GM18511 (cell line): ENCODE results near the gene ATG5.
"Not testable (repeated sequence)": the region's sequence is repeated elsewhere in the genome, so short reads cannot be mapped to it uniquely, and the experiment has no call there.

Source experiments
- ATAC-seq: cut with Tn5 transposase; IDR thresholded peaks from one replicate; pipeline ENCODE4 v1.9.1; 2021; ENCODE audit warnings: mild to moderate bottlenecking, moderate library complexity; ENCODE audit not compliant: unreplicated experiment

ATG5 gene

DNA sequence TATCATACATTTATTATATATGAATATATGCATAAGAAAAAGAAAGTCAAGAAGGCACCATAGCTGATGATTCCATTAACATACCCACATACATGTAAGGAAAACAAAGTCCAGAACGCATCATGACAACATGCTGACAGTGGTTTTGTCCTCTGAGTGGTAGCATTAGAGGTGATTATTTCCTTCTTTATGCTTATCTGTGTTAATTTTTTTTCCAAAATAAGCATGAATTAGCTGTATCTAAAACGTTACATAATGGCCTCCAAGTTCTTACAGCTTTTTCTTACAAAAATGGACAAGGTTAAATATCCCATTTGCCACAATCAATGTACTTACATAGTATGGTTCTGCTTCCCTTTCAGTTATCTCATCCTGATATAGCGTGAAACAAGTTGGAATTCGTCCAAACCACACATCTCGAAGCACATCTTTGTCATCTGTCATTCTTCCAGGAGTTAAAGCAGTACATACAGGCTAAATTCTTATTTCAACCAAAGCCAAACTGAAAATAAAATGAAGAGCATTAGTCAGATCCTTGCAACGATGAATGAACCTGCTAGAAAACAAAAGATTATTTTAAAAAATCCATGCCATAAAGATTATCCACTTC, 9.7 kb downstream of the ATG5 start:
- no peak for ATAC-seq

DNA sequence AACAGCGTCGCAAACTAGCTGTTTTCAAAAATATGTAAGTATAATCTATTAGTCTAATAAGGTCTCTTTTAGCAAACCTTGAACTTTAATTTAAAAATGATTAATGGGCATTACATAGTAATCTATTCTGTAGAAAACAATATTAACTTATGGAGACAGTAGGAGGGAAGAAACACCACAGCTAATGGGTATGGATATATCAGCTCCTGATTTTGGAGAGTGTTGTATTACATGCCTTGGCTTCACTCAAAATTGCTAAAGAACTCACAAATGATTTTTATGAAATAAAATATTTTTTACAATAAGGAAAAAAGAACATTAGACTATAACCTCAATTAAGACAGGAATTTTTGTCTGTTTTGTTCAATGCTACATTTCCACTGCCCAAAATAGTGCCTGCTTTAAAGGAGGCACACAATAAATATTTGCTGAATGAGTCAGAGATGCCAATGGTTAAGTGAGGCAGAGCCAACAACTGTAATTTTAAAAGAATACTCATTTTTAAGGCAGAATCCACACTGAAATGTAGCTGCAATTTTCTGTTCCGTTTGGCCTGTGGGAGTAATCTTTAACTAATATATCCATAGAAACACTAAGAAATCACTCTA, 15.7 kb downstream of the ATG5 start:
- ATAC-seq: no peak

DNA sequence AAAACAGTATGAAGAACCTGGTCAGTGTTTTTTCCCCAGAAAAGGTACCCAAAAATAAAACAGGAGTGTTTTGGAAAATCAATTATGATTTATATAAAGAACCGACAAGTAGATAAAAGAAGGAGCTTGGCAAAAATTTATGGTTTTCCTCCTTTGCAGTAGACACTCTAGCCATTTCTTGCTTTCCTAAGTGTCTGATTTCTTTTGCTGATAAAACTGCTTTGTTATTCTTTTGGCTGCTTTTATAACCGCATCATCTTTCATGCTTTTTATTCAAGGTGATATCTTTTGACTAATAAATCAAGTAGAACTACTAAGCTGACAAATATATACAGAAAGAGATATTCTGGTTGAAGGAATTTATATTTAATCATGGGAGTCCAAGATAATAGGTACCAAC, 16.6 kb downstream of the ATG5 start:
- no peak for ATAC-seq

DNA sequence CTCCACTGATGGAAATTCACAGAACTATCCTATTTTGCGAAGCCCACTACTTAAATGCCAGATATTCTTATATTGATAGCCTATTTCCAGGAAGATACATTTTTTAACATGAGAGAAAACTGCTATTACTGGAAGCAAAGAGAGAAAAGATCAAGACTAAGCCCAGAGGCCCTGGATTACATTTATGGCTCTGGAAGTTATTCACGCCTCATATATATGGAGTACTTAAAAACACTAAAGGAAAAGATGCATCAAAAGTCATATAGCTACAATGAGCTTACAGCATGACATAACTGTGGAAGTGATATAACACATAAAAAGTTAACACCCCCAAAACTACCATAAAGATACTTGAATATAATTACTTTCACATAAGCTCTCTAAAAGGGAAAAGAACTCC, 19.8 kb downstream of the ATG5 start:
- no peak for ATAC-seq

DNA sequence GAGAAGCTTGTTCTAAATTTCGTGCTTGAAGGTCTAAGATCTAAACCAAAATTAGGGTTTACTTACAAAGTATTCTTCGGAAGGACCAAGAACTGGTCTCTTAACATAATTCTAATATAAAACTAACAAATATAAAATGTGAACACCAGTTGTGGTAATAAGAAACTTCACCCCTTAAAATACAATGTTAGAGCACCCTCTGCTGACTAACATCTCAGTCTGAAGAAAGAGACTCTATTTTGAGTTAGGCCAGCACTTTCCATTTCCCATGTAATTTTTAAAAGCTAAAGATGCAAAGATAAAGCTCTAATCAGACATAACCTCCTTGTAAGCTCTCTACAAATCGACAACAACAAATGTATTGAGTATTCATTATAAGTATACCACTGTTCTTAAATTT, 24.6 kb downstream of the ATG5 start:
- no peak for ATAC-seq

DNA sequence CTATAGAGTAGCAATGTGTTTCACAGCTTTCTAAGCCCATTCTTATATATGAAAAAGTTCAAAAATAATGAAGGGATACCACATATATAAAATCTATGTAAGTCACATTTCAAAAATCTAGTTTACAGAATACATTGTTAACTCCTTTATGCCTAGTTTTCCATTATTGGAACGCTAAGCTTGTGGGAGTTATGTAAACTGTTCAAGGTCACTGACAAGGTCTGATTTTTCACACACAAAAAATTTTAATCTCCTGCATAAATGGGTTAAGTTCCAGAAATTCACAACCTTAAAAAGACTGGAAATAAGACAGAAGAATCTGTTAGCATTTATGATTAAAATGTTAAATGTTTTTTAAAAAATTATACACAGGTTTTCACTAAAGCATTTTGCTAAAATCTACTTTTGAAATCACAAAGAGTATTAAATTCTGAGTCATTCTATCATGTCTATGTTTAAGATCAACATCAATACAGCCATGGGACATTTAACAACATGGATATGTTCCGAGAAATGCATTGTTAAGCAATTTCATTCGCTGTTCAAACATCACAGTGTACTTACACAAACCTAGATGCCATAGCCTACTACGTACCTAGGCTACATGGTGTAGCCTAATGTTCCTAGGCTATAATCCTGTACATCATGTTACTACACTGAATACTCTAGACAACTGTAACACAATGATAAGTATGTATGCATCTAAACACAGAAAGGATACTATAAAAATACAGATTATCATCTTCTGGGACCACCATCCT, 25.4 kb downstream of the ATG5 start:
- ATAC-seq: no peak

DNA sequence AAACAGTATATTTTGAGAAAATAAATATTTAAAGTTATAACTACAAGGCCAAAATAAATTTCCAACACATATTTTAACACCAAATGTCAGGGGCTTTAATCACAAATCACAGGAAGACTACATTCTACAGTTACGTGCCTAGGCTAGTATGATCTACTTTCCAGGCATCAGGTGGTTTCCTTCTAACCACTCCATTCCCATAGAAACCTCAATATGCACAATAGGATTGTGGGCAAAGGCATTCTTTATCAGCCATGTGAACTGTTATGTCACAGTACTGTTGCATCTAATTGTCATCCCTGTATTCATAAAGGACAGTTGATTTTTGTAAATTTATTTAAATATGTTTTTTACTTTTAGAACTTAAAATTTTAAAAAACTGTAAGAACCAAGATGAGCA, 32.4 kb downstream of the ATG5 start:
- ATAC-seq: no peak

DNA sequence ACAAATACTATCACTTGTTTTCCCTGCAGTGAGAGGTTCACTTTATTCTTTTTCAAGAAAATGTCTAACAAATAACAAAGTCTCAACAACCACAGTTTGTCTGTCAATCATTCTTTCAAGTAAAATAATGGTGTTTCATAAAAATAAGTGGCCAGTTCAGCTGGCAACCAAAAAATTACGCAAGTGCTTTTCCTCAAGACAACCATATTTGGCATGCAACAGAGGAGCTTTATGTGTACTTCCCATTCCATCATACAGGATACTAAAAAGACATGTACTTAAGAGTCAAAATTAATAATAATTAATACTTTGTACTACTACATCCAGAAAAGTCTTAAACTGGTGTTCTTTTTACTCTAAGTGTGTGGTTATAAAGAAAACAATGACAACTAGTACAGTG, 34.6 kb downstream of the ATG5 start:
- no peak for ATAC-seq

DNA sequence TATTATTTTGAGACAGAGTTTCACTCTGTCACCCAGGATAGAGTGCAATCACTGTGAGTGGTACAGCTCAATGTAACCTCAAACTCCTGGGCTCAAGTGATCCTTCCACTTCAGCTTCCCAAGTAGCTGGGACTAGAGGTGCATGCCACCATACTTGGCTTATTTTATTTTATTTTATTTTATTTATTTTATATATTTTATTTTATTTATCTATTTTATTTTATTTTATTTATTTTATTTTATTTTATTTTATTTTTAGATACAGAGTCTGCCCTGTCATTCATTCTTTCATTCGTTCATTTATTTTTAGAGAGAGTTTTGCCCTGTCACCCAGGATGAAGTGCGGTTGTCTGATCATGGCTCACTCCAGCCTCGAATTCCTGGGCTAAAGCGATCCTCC, 35.5 kb downstream of the ATG5 start:
- ATAC-seq: no peak

DNA sequence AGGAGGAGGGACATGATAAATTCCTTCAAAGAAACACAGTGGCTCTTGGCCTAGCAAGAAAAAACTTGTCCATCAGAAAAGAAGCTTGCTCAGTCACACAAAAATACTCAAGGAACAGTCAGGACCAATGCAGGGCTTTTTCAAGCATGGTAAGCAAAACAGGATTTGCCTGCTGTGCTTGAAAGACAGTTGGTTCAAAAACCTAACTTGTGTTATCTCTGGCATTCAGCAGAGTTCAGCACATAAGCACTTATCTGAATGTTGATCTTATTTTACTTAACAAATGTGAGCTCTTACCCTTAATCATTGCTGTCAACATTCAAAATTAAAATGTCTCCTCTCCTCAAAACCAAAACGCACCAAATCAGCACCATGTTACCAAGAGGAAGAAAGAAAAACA, 38.3 kb downstream of the ATG5 start:
- no peak for ATAC-seq

DNA sequence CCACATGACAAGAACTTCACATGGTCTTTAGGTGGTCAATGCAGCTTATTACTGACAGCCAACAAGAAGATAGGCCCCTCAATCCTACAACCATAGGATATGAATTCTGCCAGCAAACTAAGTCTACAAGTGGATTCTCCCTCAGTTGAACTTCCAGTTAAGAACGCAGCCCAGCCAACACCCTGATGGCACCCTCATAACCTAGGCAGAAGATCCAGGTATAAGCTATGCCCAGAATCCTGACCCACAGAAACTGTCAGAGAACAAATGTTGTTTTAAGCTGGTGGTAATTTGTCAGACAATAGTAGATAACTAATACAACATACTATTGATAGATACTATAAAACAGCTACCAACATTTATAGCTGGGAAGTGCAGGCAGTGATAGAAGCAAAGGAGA, 38.8 kb downstream of the ATG5 start:
- no peak for ATAC-seq

DNA sequence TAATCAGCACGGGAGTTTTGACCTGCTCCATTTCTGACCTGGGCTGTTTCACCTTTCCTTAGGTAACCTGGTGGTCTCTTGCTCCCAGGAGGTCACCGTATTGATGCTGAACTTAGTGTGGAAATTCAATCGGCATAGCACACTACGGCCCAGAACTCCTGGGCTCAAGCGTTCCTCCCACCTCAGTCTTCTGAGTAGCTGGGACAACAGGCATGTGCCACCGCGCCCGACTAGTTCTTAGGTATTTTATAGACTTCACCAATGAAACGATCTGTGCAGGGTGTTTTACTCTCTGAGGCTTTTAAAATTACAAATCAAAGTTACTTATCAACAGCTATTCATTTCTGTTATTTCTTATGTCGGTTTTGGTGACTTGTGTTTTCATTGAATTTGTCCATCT, 42.1 kb downstream of the ATG5 start:
- no peak for ATAC-seq

DNA sequence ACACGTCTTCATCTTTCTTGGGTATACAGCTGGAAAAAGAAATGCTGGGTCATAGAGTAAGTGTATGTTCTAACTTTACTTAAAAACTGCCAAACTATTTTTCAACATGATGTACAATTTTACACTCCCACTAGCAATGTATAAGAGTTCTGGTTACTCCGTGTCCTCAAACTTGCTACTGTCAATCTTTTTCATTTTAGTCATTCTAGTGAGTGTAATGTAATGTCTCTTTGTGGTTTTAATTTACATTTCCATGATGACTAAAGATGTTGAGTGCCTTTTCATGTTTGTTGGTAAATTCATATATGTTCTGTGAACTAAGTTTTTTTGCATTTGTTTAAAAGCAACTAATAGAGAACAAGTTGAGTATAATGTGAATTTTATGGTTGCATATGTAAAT, 43.9 kb downstream of the ATG5 start:
- ATAC-seq: no peak

DNA sequence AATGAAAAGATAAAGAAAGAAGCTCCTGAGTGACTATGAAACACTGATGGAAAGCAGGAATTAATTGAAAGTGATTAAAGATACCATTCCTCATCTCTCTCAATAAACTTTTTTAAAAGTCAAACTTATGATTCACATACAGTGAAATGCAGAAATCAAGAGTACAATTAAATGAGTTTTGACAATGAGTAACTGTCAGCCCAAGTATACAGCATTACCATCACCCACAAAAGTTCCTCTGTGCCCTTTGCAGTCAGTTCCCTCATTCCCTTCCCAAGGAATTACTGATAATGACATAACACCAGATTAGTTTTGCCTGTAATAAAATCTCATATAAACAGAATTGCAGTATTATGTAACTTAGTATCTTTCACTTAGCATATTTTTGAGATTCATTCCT, 44.5 kb downstream of the ATG5 start:
- ATAC-seq: no peak

DNA sequence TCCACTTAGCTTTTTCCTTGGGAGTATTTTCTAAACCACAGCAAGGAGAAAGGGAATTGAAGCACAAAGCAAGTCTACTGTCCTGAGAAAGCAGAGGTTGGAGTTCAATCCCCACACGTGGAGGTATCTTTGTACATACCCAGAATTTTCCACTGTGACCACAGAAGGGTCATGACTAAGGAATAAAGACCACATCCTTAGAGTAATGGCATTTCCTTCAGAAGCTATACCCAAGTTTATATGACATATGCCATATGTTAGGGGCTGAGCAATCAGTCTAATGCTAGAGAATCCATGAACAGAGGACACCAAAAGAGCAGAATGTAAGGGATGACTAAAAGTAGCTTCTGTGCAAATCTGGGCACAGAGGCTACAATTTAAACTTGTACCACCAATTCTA, 46.4 kb downstream of the ATG5 start:
- no peak for ATAC-seq

DNA sequence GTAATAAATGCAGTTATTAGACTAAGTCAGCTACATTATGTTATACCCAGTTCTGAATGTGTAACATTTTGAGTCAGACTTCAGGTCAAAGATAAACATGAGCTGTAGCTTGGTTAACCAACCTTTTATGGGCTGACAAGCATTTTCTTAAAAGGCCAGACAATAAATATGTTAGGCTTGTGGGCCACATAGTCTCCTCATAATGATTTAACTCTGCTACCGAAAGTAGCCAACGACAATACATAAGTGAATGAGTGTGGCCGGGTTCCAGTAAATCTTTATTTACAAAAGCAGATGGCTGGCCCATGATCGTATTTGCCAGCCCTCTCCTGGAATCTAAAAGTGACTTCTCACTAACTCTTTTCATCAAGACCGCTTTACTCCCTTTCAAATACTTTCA, 49.9 kb downstream of the ATG5 start:
- no peak for ATAC-seq

DNA sequence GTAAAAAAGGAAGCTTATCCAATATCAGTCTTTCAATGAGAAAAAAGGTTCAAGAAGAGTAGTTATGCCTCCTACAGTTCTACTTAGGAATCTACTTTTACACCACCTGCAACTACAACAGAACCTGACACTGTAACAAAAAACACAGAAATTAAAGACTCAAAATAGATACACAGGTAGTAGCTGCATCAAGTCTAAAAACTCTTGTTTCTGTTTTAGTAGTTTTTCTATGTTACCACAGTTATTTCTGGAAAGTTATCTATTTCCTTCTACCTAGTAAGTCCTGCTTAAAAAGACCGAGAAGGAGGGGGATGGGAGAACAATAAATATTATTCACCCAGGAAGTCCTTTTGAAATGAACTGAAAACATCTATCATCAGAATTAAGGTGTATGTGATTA, 52.5 kb downstream of the ATG5 start:
- peak; percentile 77 for ATAC-seq

DNA sequence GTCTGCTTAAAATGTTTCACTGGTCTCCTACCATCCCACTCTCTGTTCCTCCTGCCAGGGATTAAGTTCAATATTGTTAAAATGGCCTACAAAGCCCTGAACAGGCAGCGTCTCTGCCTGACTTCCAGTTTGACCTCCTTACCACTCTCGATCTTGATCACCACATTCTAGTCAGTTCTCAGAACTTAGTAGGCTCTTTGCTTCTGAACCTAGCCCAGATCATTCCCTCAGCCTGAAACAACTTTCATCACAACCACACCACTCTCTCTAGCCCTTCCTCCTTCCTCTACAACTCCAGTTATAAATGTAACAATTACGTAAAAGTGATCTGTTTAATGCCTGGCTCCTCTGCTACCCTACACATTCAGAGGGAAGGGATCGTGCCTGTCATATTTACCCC, 53.3 kb downstream of the ATG5 start:
- ATAC-seq: no peak

DNA sequence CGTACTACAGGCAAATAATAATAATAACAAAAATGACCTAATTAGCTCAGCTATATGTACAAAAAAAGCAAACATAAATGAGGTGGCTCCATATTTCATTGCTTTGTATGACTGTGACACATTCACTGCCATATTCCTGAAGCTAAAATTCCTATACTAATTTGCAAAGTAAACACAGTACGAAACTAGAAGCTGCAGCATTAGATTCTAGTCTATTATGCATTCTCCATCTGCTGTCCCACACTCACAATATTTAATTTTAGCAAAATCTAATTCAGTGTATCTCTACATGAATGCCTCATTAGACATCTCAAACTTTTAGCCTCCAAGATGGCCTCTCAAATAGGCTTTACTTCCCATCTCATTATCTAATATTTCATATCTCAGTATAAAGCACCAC, 55.1 kb downstream of the ATG5 start:
- no peak for ATAC-seq

DNA sequence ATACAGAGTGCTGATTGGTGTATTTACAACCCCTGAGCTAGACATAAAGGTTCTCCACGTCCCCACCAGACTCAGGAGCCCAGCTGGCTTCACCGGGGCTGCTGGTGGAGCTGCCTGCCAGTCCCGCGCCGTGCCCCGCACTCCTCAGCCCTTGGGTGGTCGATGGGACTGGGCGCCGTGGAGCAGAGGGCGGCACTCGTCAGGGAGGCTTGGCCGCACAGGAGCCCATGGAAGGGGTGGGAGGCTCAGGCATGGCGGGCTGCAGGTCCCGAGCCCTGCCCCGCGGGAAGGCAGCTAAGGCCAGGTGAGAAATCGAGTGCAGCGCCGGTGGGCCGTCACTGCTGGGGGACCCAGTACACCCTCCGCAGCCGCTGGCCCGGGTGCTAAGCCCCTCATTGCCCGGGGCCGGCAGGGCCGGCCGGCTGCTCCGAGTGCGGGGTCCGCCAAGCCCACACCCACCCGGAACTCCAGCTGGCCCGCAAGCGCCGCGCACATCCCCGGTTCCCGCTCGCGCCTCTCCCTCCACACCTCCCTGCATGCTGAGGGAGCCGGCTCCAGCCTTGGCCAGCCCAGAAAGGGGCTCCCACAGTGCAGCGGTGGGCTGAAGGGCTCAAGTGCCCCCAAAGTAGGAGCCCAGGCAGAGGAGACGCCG, 56.2 kb downstream of the ATG5 start:
- not testable (repeated sequence) for ATAC-seq

DNA sequence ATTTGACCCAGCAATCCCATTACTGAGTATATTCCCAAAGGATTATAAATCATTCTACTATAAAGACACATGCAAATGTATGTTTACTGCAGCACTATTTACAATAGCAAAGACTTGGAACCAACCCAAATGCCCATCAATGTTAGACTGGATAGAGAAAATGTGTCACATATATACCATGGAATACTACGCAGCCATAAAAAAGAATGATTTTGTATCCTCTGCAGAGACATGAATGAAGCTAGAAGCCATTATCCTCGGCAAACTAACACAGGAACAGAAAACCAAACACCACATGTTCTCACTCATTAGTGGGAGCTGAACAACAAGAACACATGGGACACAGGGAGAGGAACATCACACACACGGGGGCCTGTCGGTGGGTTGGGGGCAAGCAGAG, 57.1 kb downstream of the ATG5 start:
- not testable (repeated sequence) for ATAC-seq

DNA sequence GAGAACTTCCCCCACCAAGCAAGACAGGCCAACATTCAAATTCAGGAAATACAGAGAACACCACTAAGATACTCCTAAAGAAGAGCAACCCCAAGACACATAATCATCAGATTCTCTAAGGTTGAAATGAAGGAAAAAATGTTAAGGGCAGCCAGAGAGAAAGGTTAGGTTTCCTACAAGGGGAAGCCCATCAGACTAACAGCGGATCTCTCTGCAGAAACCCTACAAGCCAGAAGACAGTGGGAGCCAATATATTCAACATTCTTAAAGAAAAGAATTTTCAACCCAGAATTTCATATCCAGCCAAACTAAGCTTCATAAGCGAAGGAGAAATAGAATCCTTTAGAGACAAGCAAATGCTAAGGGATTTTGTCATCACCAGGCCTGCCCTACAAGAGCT, 61.1 kb downstream of the ATG5 start:
- not testable (repeated sequence) for ATAC-seq
